Natural killer cell (primary cell): ENCODE measurements around the gene HTR1B. TPM values are rescaled to one million over a fixed set of nuclear protein-coding genes. Genes with fewer than 3 reads are reported as not detected.

Experiments
- ATAC-seq, 3 donors: fragments of 150-1000 bp in 2 of 3; fragments of 200-7000 bp in 1 of 3; cut with Tn5 transposase; 1 replicate in 1 of 3; 2 replicates in 2 of 3; pipeline ENCODE4 v1.10.0; 2021; ENCODE audit warnings: mild to moderate bottlenecking in 2 of 3, moderate library complexity in 2 of 3
- DNase-seq, 2 donors: peaks; one replicate each; pipeline versions ENCODE4 v3.0.0 to v3.0.0-alpha.2; 2013 to 2021; ENCODE audit warnings: mixed read lengths in 1 of 2
- H3K27ac ChIP-seq: one replicate; pipeline ENCODE4 v1.5.1; 2013; ENCODE audit warnings: mild to moderate bottlenecking, low read length
- H3K27me3 ChIP-seq: one replicate; pipeline ENCODE4 v1.6.1; 2013; ENCODE audit warnings: low read length; ENCODE audit not compliant: control insufficient read depth, insufficient read depth
- H3K36me3 ChIP-seq: one replicate; pipeline ENCODE4 v1.6.1; 2013; ENCODE audit warnings: low read length; ENCODE audit not compliant: control insufficient read depth, insufficient read depth
- H3K4me1 ChIP-seq: one replicate; pipeline ENCODE4 v1.6.1; 2013; ENCODE audit warnings: low read length; ENCODE audit not compliant: control insufficient read depth, insufficient read depth
- H3K4me3 ChIP-seq: one replicate; pipeline ENCODE4 v1.5.1; 2013; ENCODE audit warnings: low read length
- H3K9me3 ChIP-seq: one replicate; pipeline ENCODE4 v1.6.1; 2013; ENCODE audit warnings: low read length; ENCODE audit not compliant: control insufficient read depth, insufficient read depth
- H3K27ac Mint-ChIP-seq, 2 donors: one replicate each; pipeline ENCODE4 v1.8.0; 2022; ENCODE audit warnings: mild to moderate bottlenecking in 2 of 2, mixed read lengths in 2 of 2, moderate library complexity in 1 of 2
- H3K27me3 Mint-ChIP-seq, 2 donors: one replicate each; pipeline ENCODE4 v1.8.0; 2022; ENCODE audit warnings: low read depth in 2 of 2, mixed read lengths in 2 of 2
- H3K36me3 Mint-ChIP-seq: one replicate; pipeline ENCODE4 v1.8.0; 2022; ENCODE audit warnings: mixed read lengths
- H3K4me1 Mint-ChIP-seq, 2 donors: one replicate each; pipeline ENCODE4 v1.8.0; 2022; ENCODE audit warnings: mixed read lengths in 2 of 2
- H3K4me3 Mint-ChIP-seq: one replicate; pipeline ENCODE4 v1.8.0; 2022; ENCODE audit warnings: mild to moderate bottlenecking, moderate library complexity, mixed read lengths
- H3K9me3 Mint-ChIP-seq, 2 donors: one replicate each; pipeline ENCODE4 v1.8.0; 2022; ENCODE audit warnings: mixed read lengths in 2 of 2
- CTCF ChIP-seq: fragments of 200-600 bp; IDR thresholded peaks from one replicate; pipeline ENCODE4 v1.8.0; 2022; ENCODE audit warnings: antibody characterized with exemption
- WGBS: methylation state at CpG from one replicate; pipeline ENCODE4 v1.1.7; 2013; ENCODE audit warnings: missing lambda C conversion rate; ENCODE audit not compliant: insufficient coverage; 5-methylcytosine and 5-hydroxymethylcytosine counted together
- intact Hi-C: fragments of 100-400 bp; cut with micrococcal nuclease; formaldehyde crosslinking; loops from one replicate; pipeline ENCODE4 v1.14.2; 2022
- total RNA-seq, 4 donors: library from RNA; stranded (reverse); fragments of 120-200 nt in 1 of 4; gene quantifications; one replicate each; pipeline versions ENCODE4 v1.2.3 to v1.2.4, GENCODE V29; 2013 to 2022

The HTR1B gene, protein sequence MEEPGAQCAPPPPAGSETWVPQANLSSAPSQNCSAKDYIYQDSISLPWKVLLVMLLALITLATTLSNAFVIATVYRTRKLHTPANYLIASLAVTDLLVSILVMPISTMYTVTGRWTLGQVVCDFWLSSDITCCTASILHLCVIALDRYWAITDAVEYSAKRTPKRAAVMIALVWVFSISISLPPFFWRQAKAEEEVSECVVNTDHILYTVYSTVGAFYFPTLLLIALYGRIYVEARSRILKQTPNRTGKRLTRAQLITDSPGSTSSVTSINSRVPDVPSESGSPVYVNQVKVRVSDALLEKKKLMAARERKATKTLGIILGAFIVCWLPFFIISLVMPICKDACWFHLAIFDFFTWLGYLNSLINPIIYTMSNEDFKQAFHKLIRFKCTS
- under 1 TPM in 1 of 3 donors, not detected in 2; 0.48 TPM for total RNA-seq
- not detected for total RNA-seq (2013)

DNA sequence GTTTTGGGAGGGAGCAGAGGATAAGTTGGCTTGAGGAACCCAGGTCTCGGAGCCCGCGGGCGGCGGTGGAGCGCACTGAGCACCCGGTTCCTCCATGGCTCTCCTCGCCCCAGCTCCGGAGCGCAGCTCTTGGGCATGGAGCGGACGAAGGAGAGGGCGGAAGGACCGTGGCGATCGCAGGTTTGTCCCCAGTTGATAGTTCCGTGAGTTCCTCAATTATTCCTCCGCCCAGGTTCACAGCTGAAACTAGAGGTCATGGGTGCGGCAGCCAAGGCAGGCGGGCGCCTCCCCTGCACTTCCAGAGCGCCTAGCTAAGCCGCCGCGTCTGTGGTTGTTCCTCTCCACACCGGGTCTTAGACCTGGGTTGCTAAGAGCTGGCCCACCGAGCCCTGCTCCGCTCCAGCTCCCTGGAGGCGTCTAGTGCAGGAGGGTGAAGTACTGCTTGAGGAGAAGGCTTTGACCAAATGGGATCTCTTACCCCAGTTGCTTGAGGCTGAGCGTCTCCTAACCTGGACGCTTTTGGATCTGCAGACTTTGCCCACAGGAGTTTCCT lies at the start of gene HTR1B:
Gene HTR1B, minus strand, starts transcription at position 184 of the 553 bp plus-strand sequence. Its CDS starts 88 bp downstream, at position 96.
- Mint-ChIP-seq H3K4me3 (peak within 1 kb of the TSS; percentile 64), H3K4me1 (peaks cover 19 to 23% of the 10 kb centered on the region in 2 donors), H3K27me3 (peaks cover 35 to 39% of the 10 kb centered on the region in 2 donors), H3K27ac (no peak within 1 kb of the TSS), H3K36me3 (peaks cover 24% of the 10 kb centered on the region), H3K9me3 (peaks cover 7 to 8% of the 10 kb centered on the region in 2 donors)
- H3K4me3 ChIP-seq: no peak within 1 kb of the TSS
- ATAC-seq (peak in 1 of 3 donors; percentile 28), DNase-seq (no peak)
- H3K4me1 ChIP-seq: peaks cover 38% of the 10 kb centered on the region
- no peak within 1 kb of the TSS for H3K27ac ChIP-seq
- TF ChIP-seq CTCF: no peak
- peaks cover 21% of the 10 kb centered on the region for H3K9me3 ChIP-seq
- intact Hi-C loops: no loop called here
- 5% methylated on average over 31 of the region's 31 CpGs for WGBS
- H3K27me3 ChIP-seq: peaks cover 46% of the 10 kb centered on the region
- H3K36me3 ChIP-seq: no peaks in the 10 kb centered on the region

GRCh38 chr6:77512554-77512953 lies 49.3 kb upstream of the HTR1B start:
- Mint-ChIP-seq H3K36me3 (no peaks in the 10 kb centered on the region), H3K9me3 (peaks cover 5 to 25% of the 10 kb centered on the region in 2 donors), H3K27me3 (no peaks in the 10 kb centered on the region), H3K4me1 (no peaks in the 10 kb centered on the region), H3K4me3 (no peak overlapping the region), H3K27ac (no peak overlapping the region)
- Histone ChIP-seq H3K36me3 (no peaks in the 10 kb centered on the region), H3K4me3 (no peak overlapping the region), H3K9me3 (peaks cover 25% of the 10 kb centered on the region), H3K27ac (no peak overlapping the region), H3K4me1 (no peaks in the 10 kb centered on the region), H3K27me3 (no peaks in the 10 kb centered on the region)
- DNase-seq (no peak), ATAC-seq (no peak)
- intact Hi-C loops: no loop called here
- no peak for TF ChIP-seq CTCF

DNA sequence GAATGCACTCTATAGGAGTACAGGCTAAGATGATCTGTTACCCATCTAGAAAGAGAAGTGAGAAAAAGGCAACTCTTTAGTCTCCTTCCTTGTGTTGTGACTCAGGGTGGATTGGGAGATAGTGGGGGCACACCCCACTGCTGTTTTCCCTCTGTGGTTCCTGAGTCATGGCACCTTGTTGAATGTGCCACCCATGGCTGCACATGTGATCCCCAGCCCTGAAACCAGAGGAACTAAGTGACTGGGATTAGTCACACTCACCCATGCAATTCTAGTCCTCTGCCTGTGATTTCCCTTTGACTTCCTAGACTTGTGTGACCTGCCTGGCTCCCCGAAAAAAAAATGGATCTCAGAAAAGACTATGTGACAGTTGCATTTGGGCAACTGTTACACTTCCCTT lies 48.6 kb upstream of the HTR1B start:
- no peaks in the 10 kb centered on the region for H3K36me3 Mint-ChIP-seq
- H3K9me3 Mint-ChIP-seq: peaks cover 7 to 27% of the 10 kb centered on the region in 2 donors
- H3K4me3 Mint-ChIP-seq: no peak overlapping the region

More for the DNA sequence above, 48.6 kb upstream of the HTR1B start:
- intact Hi-C loops: no loop called here
- Histone ChIP-seq H3K36me3 (no peaks in the 10 kb centered on the region), H3K4me3 (no peak overlapping the region), H3K9me3 (peaks cover 25% of the 10 kb centered on the region), H3K27me3 (no peaks in the 10 kb centered on the region), H3K27ac (no peak overlapping the region), H3K4me1 (no peaks in the 10 kb centered on the region)
- Mint-ChIP-seq H3K27ac (no peak overlapping the region), H3K4me1 (no peaks in the 10 kb centered on the region), H3K27me3 (no peaks in the 10 kb centered on the region)
- DNase-seq: no peak
- no peak for TF ChIP-seq CTCF
- 80% methylated on average over 1 of the region's 1 CpG for WGBS
- no peak for ATAC-seq
